ENCODE measurements around the gene DCAF8. TPM values are rescaled to one million over a fixed set of nuclear protein-coding genes. Genes with fewer than 3 reads are reported as not detected.

The DCAF8 gene
- total RNA-seq, 1 experiment from 2014 or later, result 89.7 TPM

DNA sequence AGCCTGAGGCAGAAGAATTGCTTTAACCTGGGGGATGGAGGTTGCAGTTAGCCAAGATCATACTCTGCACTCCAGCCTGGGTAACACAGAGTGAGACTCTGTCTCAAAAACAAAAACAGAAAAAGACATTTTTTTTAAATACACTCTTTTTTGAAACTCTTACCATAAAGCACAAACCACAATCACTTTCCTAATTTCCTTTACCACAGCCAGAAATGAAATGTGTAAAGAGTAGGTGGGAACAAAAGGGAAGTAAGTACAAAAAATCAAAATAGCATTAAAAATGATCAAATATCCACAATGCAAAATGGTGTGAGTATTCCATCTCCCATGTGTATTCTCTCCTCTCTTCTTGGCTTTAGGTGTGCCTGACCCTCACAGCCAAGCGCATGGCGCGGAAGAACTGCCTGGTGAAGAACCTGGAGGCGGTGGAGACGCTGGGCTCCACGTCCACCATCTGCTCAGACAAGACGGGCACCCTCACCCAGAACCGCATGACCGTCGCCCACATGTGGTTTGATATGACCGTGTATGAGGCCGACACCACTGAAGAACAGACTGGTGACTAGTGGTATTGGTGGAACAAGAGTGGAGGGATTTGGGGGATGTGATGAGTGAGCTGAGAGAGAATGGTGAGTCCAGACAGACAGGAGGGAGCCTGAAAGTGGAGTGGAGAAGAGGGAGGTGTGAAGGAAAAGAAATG is 96.0 kb downstream of the DCAF8 start:
- no peaks in the 10 kb centered on the region for H3K36me3 ChIP-seq (ENCODE audit: insufficient read depth, low read length)
- peaks cover 14% of the 10 kb centered on the region for H3K4me1 ChIP-seq (ENCODE audit: low read length)
- no peaks in the 10 kb centered on the region for H3K79me2 ChIP-seq (ENCODE audit: low read length)
- no peak for DNase-seq
- H2AFZ ChIP-seq (ENCODE audit: low read length), result no peak overlapping the region
- no peaks in the 10 kb centered on the region for H4K20me1 ChIP-seq (ENCODE audit: insufficient read depth, low read depth, low read length)
- no peak overlapping the region for H3K4me2 ChIP-seq (ENCODE audit: low read depth, low read length, poor library complexity, severe bottlenecking)
- no peaks in the 10 kb centered on the region for H3K9me2 ChIP-seq (replicated peaks; ENCODE audit: insufficient read depth, low read length)
- no peaks in the 10 kb centered on the region for H3K9me3 ChIP-seq (ENCODE audit: low read length)
- no peak overlapping the region for H3K9ac ChIP-seq (ENCODE audit: low read length)
- no peaks in the 10 kb centered on the region for H3K27me3 ChIP-seq (ENCODE audit: low read length)
- H3K4me3 ChIP-seq (ENCODE audit: low read length), result no peak overlapping the region
- H3K27ac ChIP-seq (ENCODE audit: low read length), result no peak overlapping the region

Other genes starting within 250 kb of the DCAF8 start
- gene PIGM, start 230.6 kb downstream of the DCAF8 start, total RNA-seq (2014; rRNA removed; shearing (Covaris generic); ENCODE audit: low replicate concordance), result 3.2 and 6.3 TPM in 2 replicates
- not detected in 2 replicates for gene KCNJ10, start 192.4 kb downstream of the DCAF8 start, total RNA-seq (2014; rRNA removed; shearing (Covaris generic); ENCODE audit: low replicate concordance)
- not detected in 2 replicates for gene KCNJ9, start 181.0 kb downstream of the DCAF8 start, total RNA-seq (2014; rRNA removed; shearing (Covaris generic); ENCODE audit: low replicate concordance)
- gene IGSF8, start 163.9 kb downstream of the DCAF8 start, total RNA-seq (2014; rRNA removed; shearing (Covaris generic); ENCODE audit: low replicate concordance), result 15.8 and 33.8 TPM in 2 replicates
- not detected in 2 replicates for gene ATP1A2, start 146.8 kb downstream of the DCAF8 start, total RNA-seq (2014; rRNA removed; shearing (Covaris generic); ENCODE audit: low replicate concordance)
- not detected in 2 replicates for gene ATP1A4, start 110.9 kb downstream of the DCAF8 start, total RNA-seq (2014; rRNA removed; shearing (Covaris generic); ENCODE audit: low replicate concordance)
- not detected in 2 replicates for gene CASQ1, start 72.0 kb downstream of the DCAF8 start, total RNA-seq (2014; rRNA removed; shearing (Covaris generic); ENCODE audit: low replicate concordance)
- 40.1 and 69.1 TPM in 2 replicates for gene PEA15, start 57.2 kb downstream of the DCAF8 start, total RNA-seq (2014; rRNA removed; shearing (Covaris generic); ENCODE audit: low replicate concordance)
- gene PEX19, start 22.6 kb upstream of the DCAF8 start, total RNA-seq (2014; rRNA removed; shearing (Covaris generic); ENCODE audit: low replicate concordance), result 27.1 and 29.3 TPM in 2 replicates
- gene COPA, start 80.7 kb upstream of the DCAF8 start, total RNA-seq (2014; rRNA removed; shearing (Covaris generic); ENCODE audit: low replicate concordance), result 107 TPM in 2 replicates
- 76.9 and 79.9 TPM in 2 replicates for gene NCSTN, start 80.8 kb upstream of the DCAF8 start, total RNA-seq (2014; rRNA removed; shearing (Covaris generic); ENCODE audit: low replicate concordance)
- gene NHLH1, start 104.5 kb upstream of the DCAF8 start, total RNA-seq (2014; rRNA removed; shearing (Covaris generic); ENCODE audit: low replicate concordance), result 0.48 TPM in 1 of 2 replicates, not detected in the other
- 0.07 TPM in 1 of 2 replicates, not detected in the other for gene VANGL2, start 138.0 kb upstream of the DCAF8 start, total RNA-seq (2014; rRNA removed; shearing (Covaris generic); ENCODE audit: low replicate concordance)